Mucosa of descending colon (tissue), 3 donors: ENCODE measurements around the gene NHP2. TPM values are rescaled to one million over a fixed set of nuclear protein-coding genes. Genes with fewer than 3 reads are reported as not detected.

Experiments
- ATAC-seq: fragments of 200-7000 bp; cut with Tn5 transposase; one replicate; pipeline ENCODE4 v1.9.1; 2020; ENCODE audit warnings: mild to moderate bottlenecking, moderate library complexity
- DNase-seq, 3 donors: peaks; one replicate each; pipeline ENCODE4 v3.0.0-alpha.2; 2020
- H3K36me3 ChIP-seq: fragments of 200-600 bp; one replicate; pipeline ENCODE4 v1.8.0; 2021; ENCODE audit warnings: low read depth, mild to moderate bottlenecking
- H3K4me1 ChIP-seq: fragments of 200-600 bp; one replicate; pipeline ENCODE4 v1.8.0; 2021; ENCODE audit warnings: low read depth, mild to moderate bottlenecking
- H3K4me3 ChIP-seq: fragments of 200-600 bp; one replicate; pipeline ENCODE4 v1.8.0; 2021; ENCODE audit warnings: mild to moderate bottlenecking
- H3K9me3 ChIP-seq: fragments of 200-600 bp; one replicate; pipeline ENCODE4 v1.8.0; 2021; ENCODE audit warnings: mild to moderate bottlenecking
- intact Hi-C, 2 donors: fragments of 100-400 bp; cut with DNase I in 1 of 2; cut with micrococcal nuclease in 1 of 2; formaldehyde crosslinking; loops; one replicate each; pipeline versions ENCODE4 v1.11.0 to v1.11.1; 2022; cut with DNase I, micrococcal nuclease
- long read RNA-seq, 2 donors: library from polyadenylated mRNA; unstranded; transcript quantifications; one replicate each; pipeline ENCODE4 v2.0.0, GENCODE V29; 2019 to 2021
- total RNA-seq, 3 donors: library from RNA; stranded (reverse); fragmentation: NEBNext Ultra II Directional in 2 of 3; extraction: Animal tissue kit (Norgen Biotek cat#: 25700) in 2 of 3; gene quantifications; one replicate each; pipeline versions ENCODE4 v1.2.1 to v1.2.4, GENCODE V29; 2021 to 2023
- TF ChIP-seq, protein P1 (sequence below): fragments of 200-600 bp; IDR thresholded peaks from one replicate; pipeline ENCODE4 v1.8.0; 2022; ENCODE audit warnings: antibody characterized with exemption, mild to moderate bottlenecking
- donor health status: DM: no; HTN: no; CAD: no; lungs with moderate emphysema.
- donor health status: DM: no; HTN: no; CAD: no.
- donor health status: DM: no; HTN: yes; CAD: no.

The NHP2 gene
- total RNA-seq: 10 to 100 TPM; 64.8 to 90.2 (median 68.5) TPM
- long read RNA-seq, donor 1, transcript NHP2-201 (4 exons, 865 nt): major isoform, 55 of 56 reads
- long read RNA-seq, donor 1, partial matches to known transcripts: 1 of 56 reads
- long read RNA-seq, donor 1, other reads (novel, unspliced or antisense): 0 of 56 reads
- long read RNA-seq, donor 2, transcript NHP2-201 (4 exons, 865 nt): major isoform, 55 of 61 reads
- long read RNA-seq, donor 2, transcript NHP2-202 (3 exons, 599 nt): minor isoform, 5 of 61 reads
- long read RNA-seq, donor 2, partial matches to known transcripts: 1 of 61 reads
- long read RNA-seq, donor 2, other reads (novel, unspliced or antisense): 0 of 61 reads

DNA sequence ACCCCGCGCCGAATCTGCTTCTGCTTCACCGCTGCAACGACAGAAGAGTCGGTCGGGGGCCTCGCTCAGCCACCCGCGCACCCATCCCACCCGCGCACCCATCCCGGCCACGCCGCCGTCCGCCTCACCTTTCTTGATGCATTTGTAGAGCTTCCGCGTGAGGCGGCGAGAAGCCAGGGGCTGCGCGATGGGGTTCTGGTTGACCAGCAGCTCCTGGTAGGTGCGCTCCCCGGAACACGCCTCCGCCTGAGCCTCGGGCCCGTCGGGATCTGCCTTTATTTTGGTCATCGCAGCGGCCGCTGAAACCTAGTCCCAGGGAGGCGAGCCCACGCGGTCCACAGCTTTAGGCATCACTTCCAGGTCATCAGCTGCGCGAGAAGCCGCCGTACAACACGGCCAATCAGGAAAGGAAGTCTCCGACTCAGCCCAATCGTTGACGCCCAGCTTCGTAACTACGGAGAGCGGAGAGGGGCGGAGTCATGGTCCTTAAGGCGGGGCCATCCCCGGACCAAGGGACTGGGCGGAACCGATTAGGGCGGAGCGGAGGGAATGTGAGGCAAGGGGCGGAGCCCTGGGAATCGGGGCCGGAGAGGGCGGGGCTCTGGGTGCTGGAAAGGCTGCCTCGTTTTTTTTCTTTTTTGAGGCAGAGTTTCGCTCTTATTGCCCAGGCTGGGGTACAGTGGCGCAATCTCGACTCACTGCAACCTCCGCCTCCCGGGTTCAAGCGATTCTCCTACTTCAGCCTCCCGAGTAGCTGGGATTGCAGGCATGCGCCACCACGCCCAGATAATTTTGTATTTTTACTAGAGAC is at the start of gene NHP2:
Gene NHP2, minus strand, starts transcription at position 356 of the 811 bp plus-strand sequence. Its CDS starts 68 bp downstream, at position 288.
- intact Hi-C loops: no loop called here
- DNase-seq: peak; percentile 99
- peaks cover 15% of the 10 kb centered on the region for H3K4me1 ChIP-seq

DNA sequence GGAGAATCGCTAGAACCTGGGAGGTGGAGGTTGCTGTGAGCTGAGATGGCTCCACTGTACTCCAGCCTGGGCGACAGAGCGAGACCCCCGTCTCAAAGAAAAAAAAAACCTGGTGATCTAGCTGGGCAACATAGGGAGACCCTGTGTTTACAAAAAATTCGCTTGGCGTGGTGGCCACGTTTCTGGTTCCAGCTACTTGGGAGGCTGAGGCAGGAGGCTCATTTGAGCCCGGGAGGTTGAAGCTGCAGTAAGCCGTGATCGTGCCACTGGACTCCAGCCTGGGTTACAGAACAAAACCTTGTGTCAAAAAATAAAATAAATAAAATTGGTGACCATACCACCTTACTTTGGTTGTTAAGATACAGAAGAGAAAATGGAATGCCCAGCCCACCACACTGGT is 48.9 kb upstream of the NHP2 start:
- peaks cover 22% of the 10 kb centered on the region for H3K4me1 ChIP-seq
- no peak overlapping the region for H3K4me3 ChIP-seq
- TF ChIP-seq, protein P1, sequence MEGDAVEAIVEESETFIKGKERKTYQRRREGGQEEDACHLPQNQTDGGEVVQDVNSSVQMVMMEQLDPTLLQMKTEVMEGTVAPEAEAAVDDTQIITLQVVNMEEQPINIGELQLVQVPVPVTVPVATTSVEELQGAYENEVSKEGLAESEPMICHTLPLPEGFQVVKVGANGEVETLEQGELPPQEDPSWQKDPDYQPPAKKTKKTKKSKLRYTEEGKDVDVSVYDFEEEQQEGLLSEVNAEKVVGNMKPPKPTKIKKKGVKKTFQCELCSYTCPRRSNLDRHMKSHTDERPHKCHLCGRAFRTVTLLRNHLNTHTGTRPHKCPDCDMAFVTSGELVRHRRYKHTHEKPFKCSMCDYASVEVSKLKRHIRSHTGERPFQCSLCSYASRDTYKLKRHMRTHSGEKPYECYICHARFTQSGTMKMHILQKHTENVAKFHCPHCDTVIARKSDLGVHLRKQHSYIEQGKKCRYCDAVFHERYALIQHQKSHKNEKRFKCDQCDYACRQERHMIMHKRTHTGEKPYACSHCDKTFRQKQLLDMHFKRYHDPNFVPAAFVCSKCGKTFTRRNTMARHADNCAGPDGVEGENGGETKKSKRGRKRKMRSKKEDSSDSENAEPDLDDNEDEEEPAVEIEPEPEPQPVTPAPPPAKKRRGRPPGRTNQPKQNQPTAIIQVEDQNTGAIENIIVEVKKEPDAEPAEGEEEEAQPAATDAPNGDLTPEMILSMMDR: no peak
- ATAC-seq (no peak), DNase-seq (no peak)
- no peaks in the 10 kb centered on the region for H3K9me3 ChIP-seq
- peaks cover 5% of the 10 kb centered on the region for H3K36me3 ChIP-seq
- intact Hi-C loops: no loop called here

More for the DNA sequence above, at the start of gene NHP2:
- TF ChIP-seq, protein P1: no peak
- peaks cover 5% of the 10 kb centered on the region for H3K36me3 ChIP-seq
- ATAC-seq: peak; percentile 99
- peak within 1 kb of the TSS; percentile 47 for H3K4me3 ChIP-seq
- H3K9me3 ChIP-seq: no peaks in the 10 kb centered on the region

- TF ChIP-seq, protein P1: no peak
- peak in 1 of 3 donors; percentile 19 for DNase-seq
- no peak for ATAC-seq
- no peaks in the 10 kb centered on the region for H3K36me3 ChIP-seq
- H3K4me1 ChIP-seq: peaks cover 16% of the 10 kb centered on the region
- H3K4me3 ChIP-seq: no peak overlapping the region
- H3K9me3 ChIP-seq: no peaks in the 10 kb centered on the region
- intact Hi-C loops: no loop called here
Observed at GRCh38 chr5:178201927-178202235, 48.2 kb upstream of the NHP2 start.

GRCh38 chr5:178201221-178201926 is 47.7 kb upstream of the NHP2 start:
- no peaks in the 10 kb centered on the region for H3K36me3 ChIP-seq
- ATAC-seq (no peak), DNase-seq (no peak)
- TF ChIP-seq, protein P1: no peak
- no peaks in the 10 kb centered on the region for H3K9me3 ChIP-seq
- intact Hi-C loops: no loop called here
- peaks cover 11% of the 10 kb centered on the region for H3K4me1 ChIP-seq
- no peak overlapping the region for H3K4me3 ChIP-seq

GRCh38 chr5:178199581-178200434 is 46.1 kb upstream of the NHP2 start:
- intact Hi-C loops: no loop called here
- no peak overlapping the region for H3K4me3 ChIP-seq
- peaks cover 3% of the 10 kb centered on the region for H3K4me1 ChIP-seq
- H3K9me3 ChIP-seq: no peaks in the 10 kb centered on the region
- ATAC-seq (no peak), DNase-seq (no peak)
- TF ChIP-seq, protein P1: no peak
- H3K36me3 ChIP-seq: no peaks in the 10 kb centered on the region
